Uterus (tissue), 2 donors: ENCODE results near the gene EHD1.

Source experiments
- CTCF ChIP-seq, 4 experiments: fragments of 200-600 bp in 2 of 4; fragments of 450-650 bp in 2 of 4; sonication (generic) in 2 of 4; IDR thresholded peaks; one replicate each; pipeline ENCODE4 v1.5.1; 2016 to 2019; ENCODE audit warnings: antibody characterized with exemption in 4 of 4, mild to moderate bottlenecking in 2 of 4, moderate library complexity in 1 of 4
- POLR2A ChIP-seq, 2 donors: fragments of 450-650 bp; IDR thresholded peaks; one replicate each; pipeline ENCODE4 v1.6.1; 2016; ENCODE audit warnings: antibody characterized with exemption in 2 of 2, mild to moderate bottlenecking in 1 of 2, moderate library complexity in 1 of 2

GRCh38 chr11:64888729-64889511, 10.5 kb upstream of the EHD1 start:
- TF ChIP-seq CTCF (IDR thresholded peaks at IDR 0.05) (no peak), POLR2A (IDR thresholded peaks at IDR 0.05) (no peak)
